Fibroblast of villous mesenchyme (primary cell): ENCODE data around the gene TPSAB1. TPM values are rescaled to one million over a fixed set of nuclear protein-coding genes. Genes with fewer than 3 reads are reported as not detected.
"Not testable (repeated sequence)": the region's sequence is repeated elsewhere in the genome, so short reads cannot be mapped to it uniquely, and the experiment has no call there.

ENCODE experiments used
- DNase-seq: peaks from one replicate; pipeline ENCODE4 v3.0.0-alpha.2; 2010; ENCODE audit warnings: low read depth
- H3K4me3 ChIP-seq: 2 replicates; pipeline ENCODE4 v1.5.1; 2011; ENCODE audit warnings: low read depth, mild to moderate bottlenecking, low read length
- CTCF ChIP-seq: IDR thresholded peaks from 2 replicates; pipeline ENCODE4 v1.5.1; 2012; ENCODE audit warnings: low read depth, mild to moderate bottlenecking, low read length; ENCODE audit not compliant: insufficient read depth
- total RNA-seq: library from RNA; depleted of rRNA; stranded (reverse); fragments of >200 nt; gene quantifications from 2 replicates; pipeline ENCODE4 v1.2.3, GENCODE V29; 2012

Gene TPSAB1
- total RNA-seq, 1 donor: not detected

GRCh38 chr16:1244881-1245280 lies 4.4 kb downstream of the TPSAB1 start:
- TF ChIP-seq CTCF: no peak
- no peak overlapping the region for H3K4me3 ChIP-seq
- DNase-seq: no peak

DNA sequence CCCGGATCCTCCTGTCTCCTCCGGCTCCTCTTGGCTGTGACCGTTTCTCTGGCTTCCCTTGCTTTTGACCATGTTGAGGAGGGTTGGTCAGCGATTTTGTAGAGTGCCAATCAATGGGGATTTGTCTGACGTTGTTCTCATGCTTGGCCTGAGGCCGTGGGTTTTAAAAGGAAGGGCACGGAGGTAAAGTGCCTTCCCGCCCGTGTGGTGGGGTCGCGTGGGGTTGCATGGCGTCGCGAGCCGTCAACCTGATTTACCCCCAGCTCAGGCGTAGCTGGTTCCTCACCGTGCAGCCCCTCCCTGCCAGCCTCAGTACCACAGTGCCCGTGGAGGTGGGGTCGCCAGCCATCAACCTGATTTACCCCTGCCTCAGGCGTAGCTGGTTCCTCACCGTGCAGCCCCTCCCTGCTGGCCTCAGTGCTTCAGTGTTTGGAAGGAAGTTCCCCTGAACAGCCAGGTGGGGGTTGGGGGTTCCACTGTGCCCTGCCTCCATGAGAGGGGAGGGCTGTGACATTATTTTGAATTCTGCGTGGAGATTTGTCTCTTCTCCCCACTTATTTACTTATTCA lies 5.0 kb downstream of the TPSAB1 start:
- H3K4me3 ChIP-seq: no peak overlapping the region
- no peak for DNase-seq
- TF ChIP-seq CTCF: no peak

- not testable (repeated sequence) for H3K4me3 ChIP-seq, DNase-seq
Observed at GRCh38 chr16:1247903-1248537, 7.5 kb downstream of the TPSAB1 start.

GRCh38 chr16:1249031-1249755 lies 8.7 kb downstream of the TPSAB1 start:
- not testable (repeated sequence) for DNase-seq, H3K4me3 ChIP-seq

GRCh38 chr16:1253701-1254364 lies 13.3 kb downstream of the TPSAB1 start:
- not testable (repeated sequence) for H3K4me3 ChIP-seq, DNase-seq

GRCh38 chr16:1254821-1255220 lies 14.3 kb downstream of the TPSAB1 start:
- DNase-seq, H3K4me3 ChIP-seq: not testable (repeated sequence)

DNA sequence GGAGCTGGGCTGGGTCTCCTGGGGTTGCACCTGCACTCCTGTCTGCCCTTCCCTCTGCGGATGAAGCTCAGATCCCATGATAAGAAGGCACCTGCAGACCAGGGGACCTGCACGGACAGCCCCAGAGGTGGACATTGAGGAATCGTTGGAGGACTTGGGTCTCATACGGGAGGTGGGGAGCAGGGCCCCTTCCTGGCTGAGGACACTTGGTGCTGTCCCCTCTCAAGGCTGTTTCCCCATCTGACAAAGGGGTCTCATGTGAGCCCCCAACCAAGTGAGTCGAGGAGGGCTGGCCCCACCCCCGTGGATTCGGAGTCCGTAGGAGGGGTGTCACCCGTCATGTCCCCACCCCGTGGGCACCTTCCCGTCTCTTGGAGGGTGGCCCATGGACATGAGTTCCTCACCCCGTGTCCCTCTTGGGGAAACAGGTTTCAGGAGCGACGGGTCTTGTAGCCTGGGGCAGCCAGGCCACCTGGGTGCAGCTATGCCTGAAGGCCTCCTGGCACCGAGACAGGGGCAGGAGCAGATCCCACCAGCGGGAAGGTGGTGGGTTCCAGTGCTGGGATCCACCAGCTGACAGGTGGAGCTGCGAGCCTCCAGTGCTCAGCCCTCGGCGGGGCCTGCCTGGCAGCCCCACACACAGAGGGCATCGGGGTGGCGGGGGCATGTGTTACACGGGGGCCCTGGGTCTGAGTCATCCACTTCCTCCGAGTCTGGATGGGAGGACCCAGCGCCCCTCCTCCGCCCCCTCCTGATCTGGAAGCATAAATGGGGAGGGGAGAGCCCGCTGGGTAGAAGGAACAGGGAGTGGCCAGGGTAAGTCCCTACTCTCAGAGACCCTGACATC lies 15.0 kb downstream of the TPSAB1 start, which contains the start of gene TPSD1:
Gene TPSD1 (plus strand): TSS at position 794 of the 847 bp plus-strand sequence. CDS start 212 bp downstream, outside the sequence.
- H3K4me3 ChIP-seq, DNase-seq: not testable (repeated sequence)

DNA sequence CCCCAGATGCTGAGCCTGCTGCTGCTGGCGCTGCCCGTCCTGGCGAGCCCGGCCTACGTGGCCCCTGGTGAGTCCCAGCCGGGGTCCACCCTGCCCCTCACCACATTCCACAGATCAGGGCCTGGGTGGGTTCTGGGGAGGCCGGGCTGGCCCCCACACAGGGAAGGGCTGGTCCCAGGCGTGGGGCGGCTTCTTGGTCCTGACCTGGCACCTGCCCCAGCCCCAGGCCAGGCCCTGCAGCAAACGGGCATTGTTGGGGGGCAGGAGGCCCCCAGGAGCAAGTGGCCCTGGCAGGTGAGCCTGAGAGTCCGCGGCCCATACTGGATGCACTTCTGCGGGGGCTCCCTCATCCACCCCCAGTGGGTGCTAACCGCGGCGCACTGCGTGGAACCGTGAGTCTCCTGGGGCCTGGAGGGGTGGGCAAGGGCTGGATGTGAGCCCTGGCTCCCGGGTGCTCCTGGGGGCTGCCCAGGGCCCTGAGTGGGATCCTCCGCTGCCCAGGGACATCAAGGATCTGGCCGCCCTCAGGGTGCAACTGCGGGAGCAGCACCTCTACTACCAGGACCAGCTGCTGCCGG lies 15.9 kb downstream of the TPSAB1 start:
- DNase-seq, H3K4me3 ChIP-seq: not testable (repeated sequence)

DNA sequence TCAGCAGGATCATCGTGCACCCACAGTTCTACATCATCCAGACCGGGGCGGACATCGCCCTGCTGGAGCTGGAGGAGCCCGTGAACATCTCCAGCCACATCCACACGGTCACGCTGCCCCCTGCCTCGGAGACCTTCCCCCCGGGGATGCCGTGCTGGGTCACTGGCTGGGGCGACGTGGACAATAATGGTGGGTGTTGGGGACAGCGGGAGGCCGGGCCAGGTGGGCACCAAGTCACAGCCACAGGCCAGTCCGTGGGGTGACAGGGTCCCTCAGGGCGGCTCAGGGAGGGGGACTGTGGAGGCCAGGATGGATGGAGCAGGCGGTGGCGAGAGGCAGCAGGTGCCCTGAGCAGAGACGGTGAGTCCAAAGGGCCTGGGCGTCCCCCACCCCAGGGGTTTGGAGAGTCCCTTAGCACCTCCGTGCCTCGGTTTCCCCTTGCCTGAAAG lies 16.4 kb downstream of the TPSAB1 start:
- no peak overlapping the region for H3K4me3 ChIP-seq
- no peak for DNase-seq
- TF ChIP-seq CTCF: no peak
